ENCODE results near the gene FKBP6.
"Not testable (repeated sequence)": the region's sequence is repeated elsewhere in the genome, so short reads cannot be mapped to it uniquely, and the experiment has no call there.

FKBP6 gene, protein sequence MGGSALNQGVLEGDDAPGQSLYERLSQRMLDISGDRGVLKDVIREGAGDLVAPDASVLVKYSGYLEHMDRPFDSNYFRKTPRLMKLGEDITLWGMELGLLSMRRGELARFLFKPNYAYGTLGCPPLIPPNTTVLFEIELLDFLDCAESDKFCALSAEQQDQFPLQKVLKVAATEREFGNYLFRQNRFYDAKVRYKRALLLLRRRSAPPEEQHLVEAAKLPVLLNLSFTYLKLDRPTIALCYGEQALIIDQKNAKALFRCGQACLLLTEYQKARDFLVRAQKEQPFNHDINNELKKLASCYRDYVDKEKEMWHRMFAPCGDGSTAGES

DNA sequence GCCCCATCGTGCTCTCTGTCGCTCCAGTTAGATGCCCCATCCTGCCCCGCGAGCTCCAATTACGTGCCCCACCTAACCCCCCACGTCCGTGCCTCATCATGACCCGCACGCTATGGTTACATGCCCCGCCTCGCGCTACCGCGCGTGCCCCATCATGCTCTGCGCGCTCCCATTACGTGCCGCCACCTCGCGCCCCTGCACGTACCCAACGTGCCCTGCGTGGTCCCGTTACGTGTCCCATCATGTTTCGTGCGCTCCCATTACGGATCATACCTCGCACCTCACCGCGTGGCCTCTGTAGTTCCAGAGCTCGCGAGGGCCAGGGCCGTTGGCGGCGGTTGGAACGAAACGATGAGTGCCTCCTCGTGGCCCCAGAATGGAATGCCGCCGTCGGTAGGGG is at the start of gene FKBP6, which contains the start of gene TRIM50:
TSS of gene FKBP6 (plus strand) at position 240 of the 400 bp plus-strand sequence. CDS start 268 bp downstream, outside the sequence.
TSS of gene TRIM50 (minus strand) at position 161 of the 400 bp plus-strand sequence. CDS start 3,295 bp downstream, outside the sequence.
- not testable (repeated sequence) for DNase-seq (ENCODE audit: low read depth in 2 of 2)

DNA sequence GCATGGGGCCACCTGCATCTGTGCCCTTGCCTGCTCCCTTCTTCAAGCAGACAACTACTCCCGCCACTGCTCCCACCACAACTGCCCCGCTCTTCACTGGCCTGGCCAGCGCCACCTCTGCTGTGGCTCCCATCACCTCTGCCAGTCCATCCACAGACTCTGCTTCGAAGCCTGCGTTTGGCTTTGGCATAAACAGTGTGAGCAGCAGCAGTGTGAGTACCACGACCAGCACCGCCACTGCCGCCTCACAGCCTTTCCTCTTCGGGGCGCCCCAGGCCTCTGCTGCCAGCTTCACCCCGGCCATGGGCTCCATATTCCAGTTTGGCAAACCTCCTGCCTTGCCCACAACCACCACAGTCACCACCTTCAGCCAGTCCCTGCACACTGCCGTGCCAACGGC is 30.7 kb upstream of the FKBP6 start:
- not testable (repeated sequence) for DNase-seq (ENCODE audit: low read depth in 2 of 2)

DNA sequence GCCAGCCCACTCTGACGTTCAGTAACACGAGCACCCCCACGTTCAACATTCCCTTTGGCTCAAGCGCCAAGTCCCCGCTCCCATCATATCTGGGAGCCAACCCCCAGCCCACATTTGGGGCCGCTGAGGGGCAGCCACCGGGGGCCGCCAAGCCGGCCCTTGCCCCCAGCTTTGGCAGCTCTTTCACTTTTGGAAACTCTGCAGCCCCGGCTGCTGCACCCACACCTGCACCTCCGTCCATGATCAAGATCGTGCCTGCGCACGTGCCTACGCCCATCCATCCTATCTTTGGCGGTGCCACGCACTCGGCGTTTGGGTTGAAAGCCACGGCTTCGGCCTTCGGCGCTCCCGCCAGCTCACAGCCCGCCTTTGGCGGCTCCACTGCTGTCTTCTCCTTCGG is 30.3 kb upstream of the FKBP6 start:
- DNase-seq (ENCODE audit: low read depth in 2 of 2) = not testable (repeated sequence)

DNA sequence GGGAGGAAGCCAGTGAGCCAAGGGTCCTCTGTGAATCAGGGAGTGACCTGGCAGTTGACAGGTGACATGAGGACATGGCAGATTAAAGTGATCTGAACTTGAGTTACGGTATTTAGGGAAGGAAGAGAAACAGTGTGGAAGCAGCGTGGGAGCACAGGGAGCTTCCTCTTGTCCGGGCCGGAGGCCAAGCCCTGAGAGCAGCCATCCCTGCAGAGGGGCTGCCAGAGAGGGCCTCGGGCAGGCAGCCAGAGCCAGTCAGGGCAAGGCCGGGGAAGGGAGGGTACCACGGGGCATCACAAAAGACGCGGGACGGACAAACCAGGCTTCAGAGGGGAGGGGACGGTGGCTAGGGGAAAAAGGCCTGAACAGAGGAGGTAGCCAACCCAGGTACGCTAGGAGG is 28.1 kb upstream of the FKBP6 start:
- not testable (repeated sequence) for DNase-seq (ENCODE audit: low read depth in 2 of 2)

DNA sequence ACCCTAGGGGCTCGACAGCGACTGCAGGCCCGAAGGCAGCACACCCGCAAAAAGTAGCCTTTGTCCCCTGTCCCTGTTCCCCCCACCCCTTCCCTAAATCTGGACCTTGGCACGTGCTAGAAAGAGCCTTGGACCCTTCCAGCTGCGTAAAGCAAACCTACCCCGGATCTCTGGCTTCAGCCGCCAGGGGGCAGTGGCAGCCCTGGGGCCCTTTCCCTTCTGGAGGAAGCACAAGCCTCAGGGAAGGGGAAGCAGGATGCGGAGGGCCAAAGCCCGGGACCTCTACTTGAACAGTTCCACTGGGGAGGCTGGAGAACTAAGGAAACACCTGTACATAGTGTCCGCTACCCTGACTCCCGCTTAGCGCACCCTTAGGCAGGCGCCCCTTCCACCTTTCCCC is 26.9 kb upstream of the FKBP6 start:
- DNase-seq (ENCODE audit: low read depth in 2 of 2) = not testable (repeated sequence)

DNA sequence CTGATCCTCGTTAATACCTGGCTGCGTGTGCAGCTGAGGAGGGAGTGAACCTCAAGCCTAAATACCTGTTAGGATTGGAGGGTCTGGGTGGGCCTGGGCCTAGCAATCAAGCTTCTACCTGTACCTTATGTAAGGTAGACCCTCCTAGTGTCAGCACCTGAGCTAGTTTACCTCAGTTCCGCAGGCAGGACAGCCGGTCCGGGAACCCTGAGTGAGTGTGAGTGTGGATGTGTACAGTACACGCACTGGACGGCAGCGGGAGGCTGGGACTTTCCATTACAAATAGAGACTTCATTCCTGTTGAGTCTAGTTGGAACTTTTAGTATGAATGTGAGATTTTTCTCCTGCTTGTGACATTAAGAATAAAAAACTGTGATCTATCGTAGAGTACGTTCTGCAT is 25.1 kb upstream of the FKBP6 start:
- not testable (repeated sequence) for DNase-seq (ENCODE audit: low read depth in 2 of 2)

DNA sequence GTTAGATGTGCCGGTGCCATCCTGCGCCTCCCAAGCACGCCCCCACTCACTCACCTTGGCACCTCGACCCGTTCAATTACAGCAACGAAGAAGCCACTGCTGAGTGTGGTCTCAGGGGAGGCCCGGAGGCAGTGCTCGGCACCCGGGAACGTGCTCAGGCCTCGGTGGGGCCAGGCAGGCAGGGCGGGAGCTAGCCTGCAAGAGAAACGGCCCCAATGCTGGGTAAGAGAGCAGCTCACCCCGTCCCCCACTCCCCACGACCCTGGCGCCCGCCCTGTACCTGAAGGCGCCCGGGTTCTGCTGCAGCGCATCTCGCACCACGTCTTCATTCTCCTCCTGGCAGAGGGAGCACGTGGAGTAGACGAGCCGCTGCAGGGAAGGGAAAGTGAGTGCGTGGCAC is 24.4 kb upstream of the FKBP6 start:
- no peak for DNase-seq (ENCODE audit: low read depth in 2 of 2)

DNA sequence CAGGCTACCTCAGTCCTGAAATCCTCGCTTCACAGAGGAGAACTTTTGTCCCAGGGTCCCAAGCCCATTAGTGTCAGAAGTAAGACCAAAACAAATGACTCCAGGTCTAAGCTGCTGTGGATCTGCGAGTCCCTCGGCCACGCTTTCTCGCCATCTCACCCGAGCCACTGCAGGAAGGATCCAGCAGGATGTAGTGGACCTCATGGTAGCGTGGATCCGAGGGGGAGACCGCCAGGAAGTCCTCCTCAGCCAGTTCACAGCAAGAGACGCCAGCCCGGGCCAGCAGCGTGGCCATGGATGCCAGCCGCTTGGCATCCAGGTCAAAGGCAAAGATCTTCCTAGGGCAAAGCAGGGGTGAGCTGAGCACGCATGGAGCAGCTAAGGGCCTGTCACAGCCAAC is 23.9 kb upstream of the FKBP6 start:
- no peak for DNase-seq (ENCODE audit: low read depth in 2 of 2)

DNA sequence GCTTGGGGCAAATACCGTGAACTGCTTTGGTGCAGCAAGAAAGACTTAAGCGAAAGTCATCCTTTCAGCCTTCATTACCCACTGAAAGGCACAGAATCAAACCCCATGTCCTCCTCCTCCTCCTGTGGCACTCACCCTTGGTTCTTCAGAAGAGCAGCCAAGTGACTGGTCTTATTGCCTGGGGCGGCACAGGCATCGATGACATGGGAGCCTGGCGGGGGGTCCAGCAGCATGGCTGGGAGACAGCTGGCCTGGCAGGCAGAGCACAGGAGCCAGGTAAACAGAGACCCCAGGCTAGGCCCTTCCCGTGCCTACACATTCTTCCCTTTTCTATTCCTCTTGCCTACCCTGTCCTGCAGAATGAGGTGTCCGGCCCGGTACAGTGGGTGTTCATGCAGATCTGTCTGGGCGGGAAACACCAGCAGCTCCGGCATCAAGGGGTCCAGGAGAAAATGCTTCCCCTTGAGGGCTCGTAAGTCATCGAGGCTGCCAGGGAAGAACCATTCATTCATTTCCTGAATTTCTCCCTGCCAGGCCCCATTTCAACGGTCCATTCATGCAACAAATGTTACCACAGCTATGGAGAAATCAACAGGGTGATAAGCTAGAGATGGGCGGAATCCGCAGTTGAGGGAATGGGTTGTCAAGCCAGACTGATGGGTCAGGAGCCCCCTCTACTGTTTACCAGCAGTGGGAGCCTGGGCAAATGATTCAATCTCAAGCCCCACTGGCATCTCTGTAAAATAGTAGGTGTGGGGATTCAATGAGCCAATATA is 23.2 kb upstream of the FKBP6 start:
- DNase-seq (ENCODE audit: low read depth in 2 of 2) = not testable (repeated sequence)

DNA sequence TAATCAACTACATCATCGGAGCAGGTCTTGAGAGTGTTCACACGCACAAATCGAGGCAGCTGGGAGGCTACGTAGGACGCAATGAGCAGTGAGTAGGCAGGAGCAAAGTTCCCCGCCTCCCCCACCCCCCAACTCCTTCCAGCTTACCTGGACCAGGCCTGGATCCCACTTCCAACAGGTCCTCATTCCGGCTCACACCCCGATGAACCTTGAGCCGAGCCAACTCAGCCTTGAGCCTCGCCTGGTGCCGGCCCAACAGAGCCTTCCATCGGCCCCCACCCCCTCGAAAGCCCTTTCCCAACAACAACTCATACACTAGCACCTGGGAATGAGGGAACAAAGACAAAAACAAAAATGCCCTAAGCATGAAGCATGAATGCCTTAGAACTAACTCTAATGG is 20.5 kb upstream of the FKBP6 start:
- DNase-seq (ENCODE audit: low read depth in 2 of 2) = no peak

DNA sequence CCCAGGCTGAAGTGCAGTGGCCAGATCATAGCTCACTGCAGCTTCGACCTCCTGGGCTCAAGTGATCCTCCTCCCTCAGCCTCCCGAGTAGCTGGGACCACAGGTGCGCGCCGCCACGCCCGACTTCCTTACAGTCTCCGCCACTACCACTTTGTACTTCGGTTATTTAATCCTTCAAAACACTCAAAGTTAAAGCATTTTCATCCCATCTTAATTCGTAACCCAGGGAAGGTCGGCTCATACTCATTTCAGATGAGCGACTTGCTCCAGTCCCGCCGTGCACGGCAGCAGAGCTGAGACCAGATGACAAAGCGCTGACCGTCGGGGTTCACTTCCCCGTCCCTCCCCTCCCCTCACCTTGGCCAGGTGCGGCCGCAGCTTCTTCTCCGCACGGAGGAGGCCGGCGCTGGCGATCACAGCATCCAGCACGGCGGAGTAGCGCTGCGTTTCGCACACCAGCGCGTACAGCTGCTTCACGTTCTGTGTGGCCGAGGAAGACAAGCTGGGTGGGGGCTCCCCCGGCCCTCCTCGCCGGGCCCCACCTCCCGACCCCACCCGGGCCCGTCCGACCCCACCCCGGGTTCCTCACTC is 19.8 kb upstream of the FKBP6 start:
- no peak for DNase-seq (ENCODE audit: low read depth in 2 of 2)

DNA sequence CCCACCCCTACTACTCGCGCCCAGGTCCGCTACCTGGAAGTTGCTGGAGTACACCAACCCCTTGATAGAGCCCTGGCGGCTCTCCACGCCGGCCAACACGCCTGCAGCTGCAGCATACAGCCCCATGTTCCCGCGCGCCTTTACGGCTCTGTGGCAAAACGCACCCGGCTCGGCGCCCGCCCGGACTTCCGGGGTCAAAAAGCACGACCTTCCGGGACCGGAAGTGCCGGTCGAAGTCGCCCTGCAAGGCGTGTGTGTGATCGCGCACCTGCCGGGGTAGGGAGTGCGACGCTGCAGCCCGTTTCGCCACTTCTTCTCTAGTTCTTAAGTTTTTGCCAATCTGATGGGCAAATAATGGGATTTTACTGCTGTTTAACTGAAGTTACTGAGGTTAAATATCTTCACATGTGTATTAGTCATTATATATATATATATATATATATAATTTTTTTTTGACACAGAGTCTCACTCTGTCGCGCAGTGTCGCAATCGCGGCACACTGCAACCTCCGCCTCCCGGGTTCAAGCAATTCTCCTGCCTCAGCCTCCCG is 19.2 kb upstream of the FKBP6 start, which contains the start of gene NSUN5:
TSS of gene NSUN5 (minus strand) at position 162 of the 550 bp plus-strand sequence. CDS start at position 126, 36 bp downstream.
- peak; percentile 83 to 88 for DNase-seq (ENCODE audit: low read depth in 2 of 2)

DNA sequence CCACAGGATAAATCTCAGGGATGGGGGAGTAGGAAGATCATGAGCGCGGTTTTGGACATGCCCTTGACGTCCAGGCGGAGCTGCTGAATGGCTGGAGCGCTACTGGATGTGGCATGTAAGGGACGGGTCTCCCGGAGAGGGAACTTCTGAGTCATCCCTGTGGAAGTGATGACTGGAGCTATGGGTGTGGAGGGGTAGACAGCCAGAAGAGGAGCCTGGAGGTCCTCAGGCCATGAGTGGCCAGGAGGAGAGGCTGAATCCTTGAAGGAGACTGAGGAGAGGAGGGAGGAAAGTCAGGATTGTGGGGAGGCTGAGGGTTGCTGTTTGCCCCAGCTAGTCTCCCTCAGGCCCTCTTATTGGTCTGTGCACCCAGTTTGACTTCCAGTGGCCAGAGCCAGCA is 16.5 kb upstream of the FKBP6 start:
- DNase-seq (ENCODE audit: low read depth in 2 of 2) = not testable (repeated sequence)

DNA sequence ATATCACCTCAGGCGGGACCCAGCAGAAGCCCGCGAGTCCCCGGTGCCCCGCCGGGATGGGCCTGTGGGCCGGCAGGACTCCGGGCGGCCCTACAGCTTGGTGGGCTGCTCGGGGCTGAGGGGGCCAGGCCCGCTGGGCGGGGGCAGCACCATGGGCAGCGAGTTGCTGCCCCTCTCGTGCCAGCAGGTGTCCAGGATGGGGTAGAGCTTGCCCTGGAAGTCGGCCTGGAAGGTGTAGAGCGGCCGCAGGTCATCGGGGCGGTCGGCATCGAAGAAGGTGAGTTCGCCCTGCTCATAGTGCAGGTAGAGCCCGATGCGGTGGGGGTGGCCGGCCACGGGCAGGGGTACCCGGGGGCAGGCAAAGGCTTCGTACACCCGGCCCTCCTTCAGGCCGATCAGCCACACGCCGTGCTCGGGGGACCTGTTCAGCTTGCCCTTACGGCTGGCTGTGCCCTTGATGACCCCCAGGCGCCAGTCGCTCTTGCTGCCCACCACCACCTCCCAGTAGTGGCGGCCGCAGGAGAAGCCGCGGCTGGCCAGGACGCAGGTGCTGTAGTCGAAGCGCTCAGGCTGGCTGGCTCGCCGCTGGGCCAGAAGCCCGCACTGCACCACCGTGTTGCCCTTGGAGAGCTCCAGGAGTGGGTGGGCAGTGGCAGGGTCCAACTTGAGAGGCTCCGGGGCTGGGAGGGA is 15.0 kb upstream of the FKBP6 start:
- DNase-seq (ENCODE audit: low read depth in 2 of 2) = no peak

DNA sequence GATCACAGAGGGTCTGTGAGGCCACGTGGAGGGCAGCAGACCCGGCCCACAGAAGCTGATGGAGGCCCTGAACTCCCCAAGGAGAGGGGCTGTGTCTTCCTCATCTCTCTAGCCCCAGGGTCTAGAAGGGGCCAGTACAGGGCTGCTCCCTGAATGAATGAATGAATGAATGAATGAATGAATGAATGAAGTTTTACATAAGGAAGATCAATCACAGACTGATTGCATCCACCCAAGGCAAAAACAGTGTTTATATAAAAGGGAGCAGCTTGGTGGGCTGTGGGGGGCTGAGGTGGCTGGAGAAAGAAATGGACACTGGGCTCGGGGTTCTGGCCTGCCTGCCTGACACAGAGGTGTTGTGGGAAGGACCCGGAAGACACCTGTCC is 14.4 kb upstream of the FKBP6 start:
- DNase-seq (ENCODE audit: low read depth in 2 of 2) = no peak

DNA sequence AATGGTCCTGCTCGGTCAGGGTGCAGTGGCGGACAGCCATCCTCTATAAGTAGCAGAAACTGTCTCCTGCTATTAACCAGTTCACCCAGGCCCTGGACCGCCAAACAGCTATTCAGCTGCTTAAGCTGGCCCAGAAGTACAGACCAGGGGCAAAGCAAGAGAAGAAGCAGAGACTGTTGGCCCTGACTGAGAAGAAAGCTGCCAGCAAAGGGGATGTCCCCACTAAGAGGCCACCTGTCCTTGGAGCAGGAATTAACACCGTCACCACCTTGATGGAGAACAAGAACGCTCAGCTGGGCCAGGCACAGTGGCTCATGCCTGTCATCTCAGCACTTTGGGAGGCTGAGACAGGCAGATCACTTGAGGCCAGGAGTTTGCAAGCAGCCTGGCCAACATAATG is 13.7 kb upstream of the FKBP6 start:
- DNase-seq (ENCODE audit: low read depth in 2 of 2) = no peak

DNA sequence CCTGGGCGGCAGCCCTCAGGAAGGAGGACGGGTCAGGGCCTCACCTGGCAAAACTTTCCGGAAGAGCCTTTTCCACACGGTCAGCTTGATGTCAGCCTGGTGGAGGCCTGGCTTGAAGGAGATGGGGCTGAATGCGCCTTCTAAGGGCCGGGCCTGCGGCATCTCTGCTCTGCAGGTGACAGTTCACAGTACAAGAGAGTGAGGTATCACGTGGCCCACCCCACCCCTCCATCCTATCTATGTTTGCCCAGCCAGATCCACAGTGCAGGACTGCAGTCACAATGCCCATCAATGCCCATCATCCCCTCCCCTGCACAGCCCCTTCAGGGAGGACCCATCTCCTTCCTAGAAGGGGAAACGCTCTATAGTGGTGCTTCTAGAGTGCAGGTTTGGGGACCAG is 11.4 kb upstream of the FKBP6 start:
- DNase-seq (ENCODE audit: low read depth in 2 of 2) = no peak

DNA sequence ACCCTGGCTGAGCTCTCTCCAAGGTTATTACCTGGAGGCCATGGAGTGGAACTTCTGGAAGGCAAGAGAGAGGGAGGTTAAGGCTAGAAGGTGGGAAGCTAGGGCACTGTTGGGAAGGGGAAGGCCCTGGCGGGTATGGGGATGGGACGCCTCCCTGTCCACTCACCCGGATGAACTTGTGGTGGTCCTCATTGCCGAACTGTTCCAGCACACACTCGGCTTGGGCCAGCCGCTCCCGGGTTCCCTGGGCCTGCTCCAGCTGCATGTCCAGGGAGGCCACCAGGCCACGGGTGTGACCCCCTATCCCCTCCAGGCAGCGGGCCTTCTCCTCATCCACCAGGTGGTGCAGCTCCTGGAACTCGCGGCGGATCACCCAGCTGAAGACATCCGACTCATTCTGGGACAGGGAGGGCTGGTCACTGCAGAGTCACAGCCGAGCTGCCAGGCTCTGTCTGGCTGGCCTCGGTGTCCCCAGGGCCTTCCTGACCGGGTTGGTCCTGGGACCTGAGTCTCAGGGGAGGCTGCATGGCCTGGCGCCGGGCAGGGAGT is 9.2 kb upstream of the FKBP6 start:
- not testable (repeated sequence) for DNase-seq (ENCODE audit: low read depth in 2 of 2)

DNA sequence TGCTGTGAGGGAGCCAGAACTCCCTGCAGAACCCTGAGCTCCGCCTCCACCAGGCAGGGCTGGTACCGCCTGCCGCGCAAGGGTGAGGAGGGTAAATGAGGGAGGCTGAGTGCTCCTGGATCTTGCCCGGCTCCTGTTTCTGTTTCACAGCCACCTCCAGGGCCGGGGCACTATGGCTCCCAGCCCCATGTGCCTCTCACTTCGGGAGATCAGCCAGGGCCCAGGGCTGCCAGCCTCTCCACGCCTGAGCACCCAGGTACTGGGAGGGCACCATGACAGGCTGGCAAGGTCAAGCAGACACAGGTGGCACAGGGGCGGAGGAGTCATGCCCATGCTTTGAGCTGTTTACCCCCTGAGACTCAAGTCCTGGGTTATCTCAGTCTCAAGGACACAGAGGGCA is 8.4 kb upstream of the FKBP6 start:
- DNase-seq (ENCODE audit: low read depth in 2 of 2) = not testable (repeated sequence)

DNA sequence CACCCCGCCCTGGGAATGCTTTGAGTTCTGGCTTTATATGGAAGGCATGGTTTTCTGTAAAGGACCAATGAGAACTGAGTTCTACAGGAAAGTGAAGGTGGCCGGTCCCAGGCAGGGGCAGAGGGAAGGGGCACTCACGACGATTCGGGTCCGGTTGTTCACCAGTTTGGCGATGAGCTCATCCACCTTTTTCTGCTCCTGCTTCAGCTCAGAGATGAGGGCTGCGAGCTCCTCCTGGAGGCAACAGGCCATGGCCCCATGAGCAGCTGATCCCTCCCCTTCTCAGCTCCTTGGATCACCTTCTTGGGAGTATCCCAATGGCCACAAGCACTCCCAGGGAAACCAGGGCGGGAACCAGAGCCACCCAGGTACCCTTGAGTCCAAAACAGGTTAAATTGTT is 8.0 kb upstream of the FKBP6 start:
- not testable (repeated sequence) for DNase-seq (ENCODE audit: low read depth in 2 of 2)

DNA sequence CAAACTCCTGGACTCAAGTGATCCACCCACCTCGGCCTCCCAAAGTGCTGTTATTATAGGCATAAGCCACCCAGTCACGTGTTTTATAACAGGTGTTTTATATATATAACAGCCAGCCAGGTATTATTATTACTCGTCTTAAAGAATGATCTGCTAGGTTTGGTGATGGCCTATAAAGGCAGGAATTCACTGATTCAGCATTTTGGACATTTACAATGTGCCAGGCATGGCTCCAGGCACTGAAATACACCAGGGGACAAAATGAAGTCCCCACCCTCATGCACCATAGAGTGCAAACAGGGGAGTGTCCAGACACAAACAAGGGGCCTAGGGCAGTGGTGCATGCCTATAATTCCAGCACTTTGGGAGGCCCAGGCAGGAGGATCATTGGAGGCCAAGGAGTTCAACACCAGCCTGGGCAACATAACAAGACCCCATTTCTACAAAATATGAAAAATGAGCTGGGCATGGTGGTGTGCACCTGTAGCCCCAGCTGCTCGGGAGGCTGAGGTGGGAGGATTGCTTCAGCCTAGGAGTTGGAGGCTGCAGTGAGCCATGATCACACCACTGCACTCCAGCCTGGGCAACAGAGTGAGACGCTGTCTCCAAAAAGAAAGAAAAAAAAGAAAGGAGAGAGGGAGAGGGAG is 4.4 kb upstream of the FKBP6 start:
- not testable (repeated sequence) for DNase-seq (ENCODE audit: low read depth in 2 of 2)
